SK-N-SH (cell line): ENCODE data around the gene FNDC3B. TPM values are rescaled to one million over a fixed set of nuclear protein-coding genes. Genes with fewer than 3 reads are reported as not detected.

ENCODE experiments used
- CTCF ChIA-PET: fragments of 300-600, 350-600 bp; formaldehyde crosslinking; extraction: SDS; loops from one replicate; lab custom pipeline; 2021; lab: Yijun Ruan, JAX
- POLR2A ChIA-PET: fragments of 350-600 bp; sonication (Branson Sonifier 250); formaldehyde crosslinking; extraction: SDS; loops from one replicate; lab custom pipeline; 2020; ENCODE audit warnings: antibody characterized with exemption, inconsistent platforms; lab: Yijun Ruan, JAX
- DNase-seq: peaks from one replicate; pipeline ENCODE4 v3.0.0; 2012
- H2AFZ ChIP-seq: fragments of 200-600 bp; sonication (generic); 2 replicates; pipeline ENCODE4 v1.8.1; 2016; ENCODE audit warnings: antibody characterized with exemption, mild to moderate bottlenecking, low read depth
- H3F3A ChIP-seq: fragments of 200-600 bp; sonication (generic); replicated peaks from 2 replicates; pipeline ENCODE3; 2016; ENCODE audit warnings: antibody characterized with exemption, mild to moderate bottlenecking; ENCODE audit not compliant: insufficient read depth
- H3K27ac ChIP-seq, 2 experiments: fragments of 200-500 bp in 1 of 2; fragments of 200-600 bp in 1 of 2; sonication (Bioruptor generic) in 1 of 2; sonication (generic), shearing (Covaris generic) in 1 of 2; 2 replicates each; pipeline versions ENCODE4 v1.5.1 to v1.6.1; 2014 to 2016; ENCODE audit warnings: low read depth in 2 of 2, inconsistent platforms in 1 of 2, low read length in 1 of 2, mild to moderate bottlenecking in 1 of 2, mixed read lengths in 1 of 2
- H3K27me3 ChIP-seq: fragments of 200-600 bp; sonication (generic), shearing (Covaris generic); 2 replicates; pipeline ENCODE4 v1.6.1; 2016; ENCODE audit warnings: mixed run types; ENCODE audit not compliant: insufficient read depth
- H3K36me3 ChIP-seq, 2 experiments: fragments of 200-500 bp in 1 of 2; fragments of 200-600 bp in 1 of 2; sonication (Bioruptor generic) in 1 of 2; sonication (generic) in 1 of 2; replicated peaks in 1 of 2; 2 replicates each; pipeline versions ENCODE3 to v1.5.1; 2014 to 2016; ENCODE audit warnings: low read length in 1 of 2, mild to moderate bottlenecking in 1 of 2; ENCODE audit not compliant: insufficient read depth in 2 of 2, control insufficient read depth in 1 of 2
- H3K4me1 ChIP-seq, 2 experiments: fragments of 200-500 bp in 1 of 2; fragments of 200-600 bp in 1 of 2; sonication (Bioruptor generic) in 1 of 2; sonication (generic), shearing (Covaris generic) in 1 of 2; 2 replicates each; pipeline versions ENCODE4 v1.5.1 to v1.6.1; 2014 to 2016; ENCODE audit warnings: low read depth in 1 of 2, low read length in 1 of 2, mixed run types in 1 of 2; ENCODE audit not compliant: insufficient read depth in 2 of 2, control insufficient read depth in 1 of 2
- H3K4me2 ChIP-seq: fragments of 200-600 bp; sonication (generic), shearing (Covaris generic); 2 replicates; pipeline ENCODE4 v1.6.1; 2017; ENCODE audit warnings: mixed run types
- H3K4me3 ChIP-seq, 2 experiments: fragments of 200-500 bp in 1 of 2; fragments of 200-600 bp in 1 of 2; sonication (Bioruptor generic) in 1 of 2; sonication (generic), shearing (Covaris generic) in 1 of 2; 2 replicates each; pipeline versions ENCODE4 v1.5.1 to v1.8.1; 2014 to 2016; ENCODE audit warnings: low read depth in 2 of 2, inconsistent platforms in 1 of 2, low read length in 1 of 2, mild to moderate bottlenecking in 1 of 2, mixed read lengths in 1 of 2, moderate library complexity in 1 of 2
- H3K79me2 ChIP-seq: fragments of 200-600 bp; sonication (generic); 2 replicates; pipeline ENCODE4 v1.8.1; 2017; ENCODE audit warnings: mild to moderate bottlenecking; ENCODE audit not compliant: insufficient read depth
- H3K9ac ChIP-seq: fragments of 200-600 bp; sonication (generic); 2 replicates; pipeline ENCODE4 v1.6.1; 2017; ENCODE audit warnings: mixed run types
- H3K9me2 ChIP-seq: fragments of 200-600 bp; sonication (generic); 2 replicates; pipeline ENCODE4 v1.6.1; 2017; ENCODE audit warnings: mixed run types
- H3K9me3 ChIP-seq: fragments of 200-600 bp; sonication (generic); 2 replicates; pipeline ENCODE4 v1.6.1; 2017; ENCODE audit warnings: mixed run types, mild to moderate bottlenecking, moderate library complexity
- H4K20me1 ChIP-seq: fragments of 200-600 bp; sonication (generic); 2 replicates; pipeline ENCODE4 v1.6.1; 2017; ENCODE audit warnings: mild to moderate bottlenecking, mixed run types; ENCODE audit not compliant: insufficient read depth
- CHD2 ChIP-seq: fragments of 150-350 bp; IDR thresholded peaks from 2 replicates; pipeline ENCODE4 v1.6.1; 2018; ENCODE audit warnings: low read length; ENCODE audit not compliant: partially characterized antibody
- ELF1 ChIP-seq: IDR thresholded peaks from 2 replicates; pipeline ENCODE4 v1.4.0; 2012
- EZH2phosphoT487 ChIP-seq: fragments of 200-600 bp; sonication (generic); IDR thresholded peaks from 2 replicates; pipeline ENCODE4 v1.6.1; 2017; ENCODE audit warnings: low read depth, mixed run types, mild to moderate bottlenecking, antibody characterized with exemption, moderate library complexity, borderline replicate concordance
- FOXM1 ChIP-seq: IDR thresholded peaks from 2 replicates; pipeline ENCODE4 v1.4.0; 2012; ENCODE audit warnings: low read depth, mild to moderate bottlenecking
- GATA2 ChIP-seq: sonication (generic); formaldehyde crosslinking; IDR thresholded peaks from 2 replicates; pipeline ENCODE4 v1.5.0; 2020; ENCODE audit warnings: mild to moderate bottlenecking, missing genetic modification reagents
- JUND ChIP-seq: IDR thresholded peaks from 2 replicates; pipeline ENCODE4 v1.4.0; 2012
- MXI1 ChIP-seq: IDR thresholded peaks from 2 replicates; pipeline ENCODE4 v1.6.1; 2012; ENCODE audit warnings: mild to moderate bottlenecking, low read depth, low read length, improper control_type of control experiment
- NFIC ChIP-seq: IDR thresholded peaks from 2 replicates; pipeline ENCODE4 v1.4.0; 2012; ENCODE audit warnings: borderline replicate concordance
- NRF1 ChIP-seq: IDR thresholded peaks from 2 replicates; pipeline ENCODE4 v1.6.1; 2012; ENCODE audit warnings: low read depth, mild to moderate bottlenecking, low read length
- PBX3 ChIP-seq: IDR thresholded peaks from 2 replicates; pipeline ENCODE4; 2012
- POLR2AphosphoS5 ChIP-seq: IDR thresholded peaks from 2 replicates; pipeline ENCODE4 v1.6.1; 2012; ENCODE audit warnings: low read depth, low read length
- RCOR1 ChIP-seq: fragments of 150-350 bp; IDR thresholded peaks from 2 replicates; pipeline ENCODE4 v1.6.1; 2017; ENCODE audit warnings: antibody characterized with exemption, low read length
- RFX5 ChIP-seq: IDR thresholded peaks from 2 replicates; pipeline ENCODE4 v1.6.1; 2012; ENCODE audit warnings: mild to moderate bottlenecking, improper control_type of control experiment, low read length
- RXRA ChIP-seq: IDR thresholded peaks from 2 replicates; pipeline ENCODE4 v1.4.0; 2012; ENCODE audit warnings: low read depth, mild to moderate bottlenecking, borderline replicate concordance
- TAF1 ChIP-seq: IDR thresholded peaks from 2 replicates; pipeline ENCODE4 v1.6.1; 2012; ENCODE audit warnings: low read depth, mild to moderate bottlenecking, low read length, moderate library complexity, borderline replicate concordance
- TCF12 ChIP-seq: IDR thresholded peaks from 2 replicates; pipeline ENCODE4 v1.4.0; 2012
- TEAD4 ChIP-seq: IDR thresholded peaks from 2 replicates; pipeline ENCODE4 v1.4.0; 2012; ENCODE audit warnings: mild to moderate bottlenecking, borderline replicate concordance; ENCODE audit not compliant: insufficient read depth
- USF1 ChIP-seq: IDR thresholded peaks from 2 replicates; pipeline ENCODE4 v1.4.0; 2012; ENCODE audit warnings: low read depth, borderline replicate concordance
- WGBS: methylation state at CpG from one replicate; pipeline ENCODE4 v1.1.6; 2017; ENCODE audit warnings: low lambda C conversion rate; 5-methylcytosine and 5-hydroxymethylcytosine counted together
- polyA plus RNA-seq, 3 experiments: library from polyadenylated mRNA; depleted of rRNA; stranded (reverse); fragments of >200 nt; gene quantifications; 2 replicates each; pipeline ENCODE4 v1.2.3, GENCODE V29; 2012
- TF ChIP-seq, protein P1 (sequence below): IDR thresholded peaks from 2 replicates; pipeline ENCODE4 v1.4.0; 2012; ENCODE audit warnings: low read depth
- TF ChIP-seq, protein P2 (sequence below): fragments of 200-600 bp; sonication (generic); IDR thresholded peaks from 2 replicates; pipeline ENCODE4 v1.6.1; 2017; ENCODE audit warnings: antibody characterized with exemption, mild to moderate bottlenecking, moderate library complexity

FNDC3B gene
- polyA plus RNA-seq, 1 of the 3 experiments (the other 2 are of a cell fraction) = 10.4 TPM

DNA sequence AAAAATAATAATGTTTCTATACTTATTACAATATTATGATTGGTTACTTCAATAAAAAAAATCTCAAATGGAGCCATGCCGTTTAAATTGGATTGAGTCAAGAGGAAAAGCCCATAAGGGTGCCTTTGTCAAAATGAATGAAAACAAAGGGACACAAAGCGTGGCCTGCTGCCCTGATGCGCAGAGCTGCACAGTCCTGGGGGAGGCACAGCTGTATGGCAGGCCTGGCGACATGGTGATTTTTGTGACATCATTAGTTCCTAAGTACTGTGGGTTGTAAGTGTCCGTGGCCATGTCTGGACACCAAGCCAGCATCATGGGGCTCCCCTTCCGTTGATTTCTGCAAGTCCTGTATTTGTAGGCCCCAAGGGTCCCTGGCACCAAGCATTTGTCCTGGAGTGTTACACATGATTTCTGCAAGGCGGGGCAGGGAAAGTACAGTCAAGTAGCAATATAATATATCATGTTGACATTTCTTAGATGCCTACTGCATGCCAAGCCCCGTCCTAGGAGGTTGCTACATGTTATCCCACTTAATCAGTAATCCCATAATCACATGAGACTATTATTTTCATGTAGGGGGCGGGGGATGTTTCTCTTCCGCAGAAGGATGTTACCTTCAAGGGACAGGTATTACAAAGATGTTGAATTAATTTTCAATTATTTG is 349.2 kb downstream of the FNDC3B start (continued):
- TF ChIP-seq RCOR1 (no peak), RFX5 (no peak), NFIC (no peak), TEAD4 (no peak), ELF1 (no peak), RXRA (no peak), JUND (no peak), PBX3 (no peak), USF1 (no peak), GATA2 (CRISPR knock-in tag) (no peak), EZH2phosphoT487 (no peak)

DNA sequence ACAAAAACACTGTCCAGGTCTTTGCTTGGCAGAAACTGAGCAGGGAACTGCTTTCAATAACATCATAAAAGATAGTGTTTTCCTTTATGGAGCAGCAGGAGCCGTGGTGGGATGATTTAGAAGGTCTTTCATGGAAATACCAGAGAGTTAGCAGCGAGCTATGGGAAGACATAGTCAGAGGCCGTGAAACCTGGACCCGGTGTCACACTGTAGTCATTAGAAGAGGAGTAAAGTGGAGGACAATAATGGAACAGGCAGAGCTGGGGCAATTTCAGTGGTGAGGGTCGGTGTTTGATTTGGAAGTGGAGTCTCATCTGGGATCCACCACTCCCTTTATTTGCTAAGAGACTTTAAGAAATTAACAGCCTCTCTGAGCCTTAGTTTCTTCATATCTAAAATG is 351.4 kb downstream of the FNDC3B start:
- H2AFZ ChIP-seq = no peak overlapping the region
- H3K27me3 ChIP-seq = no peaks in the 10 kb centered on the region
- no peaks in the 10 kb centered on the region for H3K9me2 ChIP-seq
- H3K9ac ChIP-seq = no peak overlapping the region
- POLR2A ChIA-PET = no interaction called here
- WGBS = 86% methylated on average over 5 of the region's 5 CpGs
- H3K4me2 ChIP-seq = no peak overlapping the region
- peaks cover 0 to 21% of the 10 kb centered on the region in 2 experiments for H3K36me3 ChIP-seq
- CTCF ChIA-PET = interaction anchor here (1.2 kb wide), 1 partner anchor 71 kb away, joined by 6 read pairs; no protein-coding TSS in a partner anchor
- H3K4me3 ChIP-seq = no peak overlapping the region
- peaks cover 13% of the 10 kb centered on the region for H3K79me2 ChIP-seq
- TF ChIP-seq CHD2 (no peak), TAF1 (no peak), RCOR1 (no peak), TEAD4 (no peak), GATA2 (CRISPR knock-in tag) (no peak), POLR2AphosphoS5 (no peak), MXI1 (no peak), FOXM1 (no peak), TCF12 (no peak), RXRA (no peak), EZH2phosphoT487 (no peak), PBX3 (no peak), NRF1 (no peak), JUND (no peak), NFIC (no peak)
- TF ChIP-seq, protein P1, sequence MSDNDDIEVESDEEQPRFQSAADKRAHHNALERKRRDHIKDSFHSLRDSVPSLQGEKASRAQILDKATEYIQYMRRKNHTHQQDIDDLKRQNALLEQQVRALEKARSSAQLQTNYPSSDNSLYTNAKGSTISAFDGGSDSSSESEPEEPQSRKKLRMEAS = no peak
- TF ChIP-seq, protein P2, sequence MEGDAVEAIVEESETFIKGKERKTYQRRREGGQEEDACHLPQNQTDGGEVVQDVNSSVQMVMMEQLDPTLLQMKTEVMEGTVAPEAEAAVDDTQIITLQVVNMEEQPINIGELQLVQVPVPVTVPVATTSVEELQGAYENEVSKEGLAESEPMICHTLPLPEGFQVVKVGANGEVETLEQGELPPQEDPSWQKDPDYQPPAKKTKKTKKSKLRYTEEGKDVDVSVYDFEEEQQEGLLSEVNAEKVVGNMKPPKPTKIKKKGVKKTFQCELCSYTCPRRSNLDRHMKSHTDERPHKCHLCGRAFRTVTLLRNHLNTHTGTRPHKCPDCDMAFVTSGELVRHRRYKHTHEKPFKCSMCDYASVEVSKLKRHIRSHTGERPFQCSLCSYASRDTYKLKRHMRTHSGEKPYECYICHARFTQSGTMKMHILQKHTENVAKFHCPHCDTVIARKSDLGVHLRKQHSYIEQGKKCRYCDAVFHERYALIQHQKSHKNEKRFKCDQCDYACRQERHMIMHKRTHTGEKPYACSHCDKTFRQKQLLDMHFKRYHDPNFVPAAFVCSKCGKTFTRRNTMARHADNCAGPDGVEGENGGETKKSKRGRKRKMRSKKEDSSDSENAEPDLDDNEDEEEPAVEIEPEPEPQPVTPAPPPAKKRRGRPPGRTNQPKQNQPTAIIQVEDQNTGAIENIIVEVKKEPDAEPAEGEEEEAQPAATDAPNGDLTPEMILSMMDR = no peak
- peaks cover 12% of the 10 kb centered on the region for H3F3A ChIP-seq
- H3K27ac ChIP-seq = no peak overlapping the region
- H3K9me3 ChIP-seq = no peaks in the 10 kb centered on the region
- DNase-seq = no peak
- peaks cover 2 to 4% of the 10 kb centered on the region in 2 experiments; a peak in 2 of 4 replicates for H3K4me1 ChIP-seq
- peaks cover 8% of the 10 kb centered on the region; the same call in 1 of the 2 replicates for H4K20me1 ChIP-seq
